HepG2 (cell line): ENCODE data around the gene PDIA6. TPM values are rescaled to one million over a fixed set of nuclear protein-coding genes. Genes with fewer than 3 reads are reported as not detected.

ENCODE experiments used
- ATAC-seq: fragments of 200-7000 bp; cut with Tn5 transposase; 3 replicates; pipeline ENCODE4 v1.9.1; 2020; ENCODE audit warnings: mild to moderate bottlenecking, moderate library complexity
- BruUV-seq: library from RNA; stranded (reverse); fragments of 400-500 nt; replicated peaks from 2 replicates; lab custom pipeline; 2021; lab: Mats Ljungman, UMichigan
- CTCF ChIA-PET: fragments of 300-600 bp; formaldehyde crosslinking; extraction: SDS; loops from one replicate; lab custom pipeline; 2021; ENCODE audit warnings: low total read pairs, inconsistent platforms, low intra/inter-chr PET ratio; lab: Yijun Ruan, JAX
- POLR2A ChIA-PET: fragments of 350-600 bp; sonication (Branson Sonifier 250); formaldehyde crosslinking; loops from one replicate; lab custom pipeline; 2020; ENCODE audit warnings: antibody characterized with exemption, inconsistent platforms; lab: Yijun Ruan, JAX
- DNase-seq: peaks from one replicate; pipeline ENCODE4 v3.0.0-alpha.2; 2015; ENCODE audit warnings: low spot score
- FAIRE-seq: peaks from 3 replicates; lab custom pipeline; 2011; peaks lifted over from hg19 to GRCh38; lab: Jason Lieb, UNC
- H2AFZ ChIP-seq: one replicate; pipeline ENCODE4 v1.6.1; 2011; ENCODE audit warnings: low read length, inconsistent platforms
- H3K27ac ChIP-seq: fragments of 300-600 bp; 3 replicates; pipeline ENCODE4 v1.8.0; 2011; ENCODE audit warnings: mixed run types, mild to moderate bottlenecking, mixed read lengths, low read length, inconsistent platforms; ENCODE audit not compliant: insufficient read depth; ENCODE audit errors: extremely low read length
- H3K27me3 ChIP-seq, 2 experiments: fragments of 200-600 bp in 1 of 2; 2 replicates in 1 of 2; 3 replicates in 1 of 2; pipeline versions ENCODE4 v1.6.0 to v1.8.0; 2011; ENCODE audit warnings: low read length in 2 of 2, mild to moderate bottlenecking in 2 of 2, moderate library complexity in 2 of 2, inconsistent platforms in 1 of 2; ENCODE audit not compliant: insufficient read depth in 2 of 2, control insufficient read depth in 1 of 2
- H3K36me3 ChIP-seq, 2 experiments: fragments of 200-600 bp in 1 of 2; replicated peaks in 1 of 2; 2 replicates in 1 of 2; 3 replicates in 1 of 2; pipeline versions ENCODE4 v1.5.1 to v1.8.0; 2011; ENCODE audit warnings: low read length in 2 of 2, inconsistent platforms in 1 of 2; ENCODE audit not compliant: insufficient read depth in 2 of 2, control insufficient read depth in 1 of 2
- H3K4me1 ChIP-seq: 2 replicates; pipeline ENCODE4 v1.5.1; 2012; ENCODE audit warnings: low read length, inconsistent platforms; ENCODE audit not compliant: insufficient read depth
- H3K4me2 ChIP-seq: 2 replicates; pipeline ENCODE4 v1.6.0; 2011; ENCODE audit warnings: low read depth, low read length, inconsistent platforms
- H3K4me3 ChIP-seq, 3 experiments: fragments of 200-600 bp in 1 of 3; sonication (generic), shearing (Covaris generic) in 1 of 3; replicated peaks in 1 of 3; 2 replicates each; pipeline ENCODE4 v1.5.1; 2011 to 2016; ENCODE audit warnings: low read length in 3 of 3, inconsistent platforms in 2 of 3, low read depth in 2 of 3, mild to moderate bottlenecking in 2 of 3, control low read depth in 1 of 3, mixed read lengths in 1 of 3; ENCODE audit not compliant: insufficient read depth in 1 of 3
- H3K79me2 ChIP-seq: one replicate; pipeline ENCODE4 v1.6.1; 2011; ENCODE audit warnings: low read length, inconsistent platforms; ENCODE audit not compliant: insufficient read depth
- H3K9ac ChIP-seq: 2 replicates; pipeline ENCODE4 v1.6.0; 2011; ENCODE audit warnings: mild to moderate bottlenecking, low read depth, low read length, inconsistent platforms; ENCODE audit not compliant: insufficient read depth
- H3K9me3 ChIP-seq: 2 replicates; pipeline ENCODE4 v1.5.1; 2012; ENCODE audit warnings: mild to moderate bottlenecking, low read length
- H4K20me1 ChIP-seq: 2 replicates; pipeline ENCODE4 v1.6.0; 2011; ENCODE audit warnings: inconsistent platforms, mild to moderate bottlenecking, low read length, moderate library complexity; ENCODE audit not compliant: insufficient read depth
- AGO1 ChIP-seq: fragments of 200-400 bp; formaldehyde crosslinking; IDR thresholded peaks from 2 replicates; pipeline ENCODE4 v1.6.1; 2017; ENCODE audit warnings: mild to moderate bottlenecking, low read depth, low read length, moderate library complexity; ENCODE audit not compliant: poor library complexity, severe bottlenecking
- AGO2 ChIP-seq: fragments of 200-400 bp; formaldehyde crosslinking; optimal IDR thresholded peaks from 2 replicates; pipeline ENCODE3; 2017; ENCODE audit warnings: mild to moderate bottlenecking, low read depth, low read length, moderate library complexity
- GABPB1 ChIP-seq: IDR thresholded peaks from 2 replicates; pipeline ENCODE4 v1.6.1; 2016; ENCODE audit warnings: mild to moderate bottlenecking, missing genetic modification reagents, moderate library complexity, missing compliant biosample characterization
- POLR2G ChIP-seq: fragments of 200-400 bp; formaldehyde crosslinking; IDR thresholded peaks from 2 replicates; pipeline ENCODE4 v1.6.1; 2018; ENCODE audit warnings: mild to moderate bottlenecking, low read depth, low read length, moderate library complexity
- ZNF337 ChIP-seq: sonication (generic); formaldehyde crosslinking; IDR thresholded peaks from 2 replicates; pipeline ENCODE4 v1.5.1; 2020; ENCODE audit warnings: missing genetic modification reagents, low read depth, mild to moderate bottlenecking, borderline replicate concordance
- ZNF850 ChIP-seq: sonication (generic); formaldehyde crosslinking; conservative IDR thresholded peaks from 2 replicates; pipeline ENCODE4 v1.9.0; 2021; ENCODE audit warnings: mild to moderate bottlenecking, missing genetic modification reagents
- WGBS: methylation state at CpG from one replicate; pipeline ENCODE4 v1.1.6; 2017; ENCODE audit warnings: low lambda C conversion rate; 5-methylcytosine and 5-hydroxymethylcytosine counted together
- in situ Hi-C: cut with HindIII; loops from 2 replicates; pipeline ENCODE4 v1.10.0; 2017; ENCODE audit warnings: low pct_unique_long_range_greater_than_20kb; ENCODE audit not compliant: extremely low pct_ligation_motif_present
- intact Hi-C: fragments of 100-400 bp; cut with micrococcal nuclease; formaldehyde crosslinking; loops from one replicate; pipeline ENCODE4 v1.10.0; 2022; ENCODE audit not compliant: unreplicated experiment
- polyA plus RNA-seq, 8 experiments: library from polyadenylated mRNA; depleted of rRNA in 3 of 8; stranded (reverse) in 7 of 8; unstranded in 1 of 8; fragments of >200 nt; fragmentation: Illumina TruSeq in 4 of 8; extraction: Trizol in 4 of 8; gene quantifications; 2 replicates each; pipeline versions ENCODE4 v1.2.1 to v1.2.3, GENCODE V29; 2011 to 2016; ENCODE audit warnings: low read depth in 4 of 8, missing spikeins in 1 of 8, mixed read lengths in 1 of 8; ENCODE audit not compliant: insufficient read depth in 1 of 8
- total RNA-seq, 5 experiments: library from RNA; depleted of rRNA; stranded (reverse); fragments of >200 nt; fragmentation: Illumina TruSeq; extraction: Trizol; gene quantifications; 2 replicates each; pipeline ENCODE4 v1.2.3, GENCODE V29; 2016; ENCODE audit warnings: low read depth in 1 of 5
- TF ChIP-seq, protein P1 (sequence below): sonication (generic); formaldehyde crosslinking; IDR thresholded peaks from 2 replicates; pipeline ENCODE4 v1.5.0; 2020; ENCODE audit warnings: mild to moderate bottlenecking, missing genetic modification reagents, borderline replicate concordance

Gene PDIA6
- total and polyA plus RNA-seq, 2 of the 13 experiments (the other 11 are each of a cell fraction or from before 2014, with no cell fraction given), result 586 to 642 TPM

DNA sequence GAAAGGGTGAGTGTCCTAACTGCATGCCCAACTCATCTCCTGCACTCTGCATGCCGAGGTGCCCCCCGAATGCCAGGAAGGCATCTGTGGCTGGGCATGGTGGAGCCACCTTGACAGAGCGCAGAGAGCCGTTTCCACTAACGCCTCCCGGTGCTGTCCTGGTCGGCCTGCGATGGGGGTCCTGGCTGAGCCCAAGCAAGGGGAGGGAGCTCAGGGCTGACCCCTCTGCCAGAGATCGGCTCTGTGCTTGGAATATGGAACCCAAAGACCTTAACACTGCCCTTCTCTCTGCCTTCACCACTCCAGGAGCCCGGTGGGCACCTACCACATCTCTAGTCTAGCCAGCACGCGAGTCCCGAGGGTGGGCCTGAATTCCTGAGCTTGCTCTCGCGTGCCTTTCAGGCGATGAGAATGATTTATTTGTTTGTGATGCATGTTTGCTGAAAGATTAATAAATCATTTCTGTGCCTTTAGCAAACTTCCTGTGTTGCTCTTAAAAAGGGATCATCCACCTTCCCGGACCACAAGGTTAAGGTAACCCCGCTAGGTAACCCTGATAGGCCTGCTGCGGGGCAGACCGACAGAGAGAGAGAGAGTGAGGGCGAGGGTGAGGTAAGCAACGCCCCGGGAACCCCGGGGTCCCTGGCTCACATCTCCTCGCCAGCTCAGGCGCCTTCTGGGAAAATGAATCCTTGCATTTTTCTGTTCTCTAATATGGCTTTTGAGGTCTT lies 35.3 kb downstream of the PDIA6 start:
- intact Hi-C loops, result no loop called here
- no peak overlapping the region for H3K4me2 ChIP-seq
- TF ChIP-seq ZNF337, result no peak
- TF ChIP-seq AGO1, result peak; percentile 9
- 0 out of 2 replicates have a peak, but pooled peaks have one; percentile 2 for TF ChIP-seq POLR2G
- DNase-seq (no peak), ATAC-seq (no peak; the same call in 2 of the 3 replicates), FAIRE-seq (no peak)
- no peaks in the 10 kb centered on the region for H3K79me2 ChIP-seq
- no peaks in the 10 kb centered on the region; the same call in 1 of the 2 replicates for H4K20me1 ChIP-seq
- H2AFZ ChIP-seq, result no peak overlapping the region
- H3K27ac ChIP-seq, result no peak overlapping the region
- no peak overlapping the region for H3K9ac ChIP-seq
- no TSS peak for BruUV-seq
- no peaks in the 10 kb centered on the region for H3K9me3 ChIP-seq
- H3K27me3 ChIP-seq, result no peaks in the 10 kb centered on the region
- H3K36me3 ChIP-seq, result peaks cover 18 to 33% of the 10 kb centered on the region in 2 experiments
- no peaks in the 10 kb centered on the region for H3K4me1 ChIP-seq
- ChIA-PET POLR2A (interaction anchor here (0.7 kb wide), 1 partner anchor 14 kb away, joined by 3 read pairs; no protein-coding TSS in a partner anchor), CTCF (no interaction called here)
- WGBS, result 92% methylated on average over 26 of the region's 26 CpGs
- no peak overlapping the region for H3K4me3 ChIP-seq
- in situ Hi-C loops, result no loop called here

DNA sequence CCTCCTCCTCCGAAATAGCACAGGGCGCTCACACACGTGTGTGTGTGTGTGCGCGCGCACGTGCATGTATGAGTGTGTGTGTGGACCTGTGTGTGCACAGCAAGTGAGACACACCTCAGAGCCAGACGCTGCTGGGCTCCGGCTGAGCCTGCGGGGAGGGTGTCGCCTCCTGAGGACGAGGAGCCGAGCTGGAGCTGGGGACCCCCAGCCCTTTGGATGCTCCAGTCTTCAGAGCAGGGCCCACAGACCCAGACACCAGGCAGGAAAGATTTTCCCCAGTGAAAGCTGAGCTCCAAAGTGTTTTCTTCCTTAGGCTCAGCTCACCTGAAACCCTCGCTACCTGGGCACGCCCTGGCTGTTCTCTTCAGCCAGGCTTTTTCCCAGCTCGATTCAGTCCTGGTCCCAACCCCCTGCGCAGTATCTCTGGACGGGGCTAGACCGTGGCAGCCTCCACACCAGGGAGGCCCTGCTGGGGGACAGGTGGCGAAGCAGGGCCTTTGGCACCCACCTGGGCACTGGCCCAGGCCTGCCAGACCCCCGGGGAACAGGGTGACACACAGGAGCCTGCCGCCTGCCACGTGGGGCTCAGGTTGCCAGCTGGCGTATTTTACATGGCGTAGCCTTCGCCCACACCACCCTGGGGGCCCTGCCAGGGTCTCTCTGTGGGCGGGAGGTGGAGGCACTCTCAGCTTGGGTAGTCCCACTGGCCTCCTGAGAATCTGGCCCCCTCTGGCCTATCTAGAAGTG lies 36.2 kb downstream of the PDIA6 start:
- ATAC-seq (no peak), FAIRE-seq (no peak), DNase-seq (no peak)
- intact Hi-C loops (no loop called here), in situ Hi-C loops (no loop called here)
- H3K79me2 ChIP-seq, result no peaks in the 10 kb centered on the region
- H3K4me1 ChIP-seq, result no peaks in the 10 kb centered on the region
- no peak overlapping the region for H2AFZ ChIP-seq
- H3K9ac ChIP-seq, result no peak overlapping the region
- no peaks in the 10 kb centered on the region for H3K9me3 ChIP-seq
- no peak overlapping the region for H3K4me3 ChIP-seq
- ChIA-PET POLR2A (no interaction called here), CTCF (no interaction called here)
- BruUV-seq, result no TSS peak
- H3K36me3 ChIP-seq, result peaks cover 11 to 24% of the 10 kb centered on the region in 2 experiments; a peak in 4 of 5 replicates
- H3K4me2 ChIP-seq, result no peak overlapping the region
- TF ChIP-seq GABPB1 (CRISPR knock-in tag) (no peak), AGO2 (peak; percentile 35), POLR2G (0 out of 2 replicates have a peak, but pooled peaks have one; percentile 17), ZNF850 (CRISPR knock-in tag) (no peak)
- TF ChIP-seq, protein P1, sequence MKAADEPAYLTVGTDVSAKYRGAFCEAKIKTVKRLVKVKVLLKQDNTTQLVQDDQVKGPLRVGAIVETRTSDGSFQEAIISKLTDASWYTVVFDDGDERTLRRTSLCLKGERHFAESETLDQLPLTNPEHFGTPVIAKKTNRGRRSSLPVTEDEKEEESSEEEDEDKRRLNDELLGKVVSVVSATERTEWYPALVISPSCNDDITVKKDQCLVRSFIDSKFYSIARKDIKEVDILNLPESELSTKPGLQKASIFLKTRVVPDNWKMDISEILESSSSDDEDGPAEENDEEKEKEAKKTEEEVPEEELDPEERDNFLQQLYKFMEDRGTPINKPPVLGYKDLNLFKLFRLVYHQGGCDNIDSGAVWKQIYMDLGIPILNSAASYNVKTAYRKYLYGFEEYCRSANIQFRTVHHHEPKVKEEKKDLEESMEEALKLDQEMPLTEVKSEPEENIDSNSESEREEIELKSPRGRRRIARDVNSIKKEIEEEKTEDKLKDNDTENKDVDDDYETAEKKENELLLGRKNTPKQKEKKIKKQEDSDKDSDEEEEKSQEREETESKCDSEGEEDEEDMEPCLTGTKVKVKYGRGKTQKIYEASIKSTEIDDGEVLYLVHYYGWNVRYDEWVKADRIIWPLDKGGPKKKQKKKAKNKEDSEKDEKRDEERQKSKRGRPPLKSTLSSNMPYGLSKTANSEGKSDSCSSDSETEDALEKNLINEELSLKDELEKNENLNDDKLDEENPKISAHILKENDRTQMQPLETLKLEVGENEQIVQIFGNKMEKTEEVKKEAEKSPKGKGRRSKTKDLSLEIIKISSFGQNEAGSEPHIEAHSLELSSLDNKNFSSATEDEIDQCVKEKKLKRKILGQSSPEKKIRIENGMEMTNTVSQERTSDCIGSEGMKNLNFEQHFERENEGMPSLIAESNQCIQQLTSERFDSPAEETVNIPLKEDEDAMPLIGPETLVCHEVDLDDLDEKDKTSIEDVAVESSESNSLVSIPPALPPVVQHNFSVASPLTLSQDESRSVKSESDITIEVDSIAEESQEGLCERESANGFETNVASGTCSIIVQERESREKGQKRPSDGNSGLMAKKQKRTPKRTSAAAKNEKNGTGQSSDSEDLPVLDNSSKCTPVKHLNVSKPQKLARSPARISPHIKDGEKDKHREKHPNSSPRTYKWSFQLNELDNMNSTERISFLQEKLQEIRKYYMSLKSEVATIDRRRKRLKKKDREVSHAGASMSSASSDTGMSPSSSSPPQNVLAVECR (CRISPR knock-in tag), result 0 out of 2 replicates have a peak, but pooled peaks have one; percentile 16
- WGBS, result 97% methylated on average over 21 of the region's 27 CpGs
- H3K27me3 ChIP-seq, result peaks cover 0 to 5% of the 10 kb centered on the region in 2 experiments; a peak in 1 of 5 replicates
- H3K27ac ChIP-seq, result no peak overlapping the region
- H4K20me1 ChIP-seq, result no peaks in the 10 kb centered on the region; the same call in 1 of the 2 replicates
